HG03558 (cell line): ENCODE results near the gene XCR1.
"Not testable (repeated sequence)": the region's sequence is repeated elsewhere in the genome, so short reads cannot be mapped to it uniquely, and the experiment has no call there.

Experiments used
- ATAC-seq: cut with Tn5 transposase; IDR thresholded peaks from one replicate; pipeline ENCODE4 v1.9.1; 2021; ENCODE audit warnings: moderate number of reproducible peaks; ENCODE audit not compliant: unreplicated experiment; ENCODE audit errors: extremely low read depth

XCR1 gene

DNA sequence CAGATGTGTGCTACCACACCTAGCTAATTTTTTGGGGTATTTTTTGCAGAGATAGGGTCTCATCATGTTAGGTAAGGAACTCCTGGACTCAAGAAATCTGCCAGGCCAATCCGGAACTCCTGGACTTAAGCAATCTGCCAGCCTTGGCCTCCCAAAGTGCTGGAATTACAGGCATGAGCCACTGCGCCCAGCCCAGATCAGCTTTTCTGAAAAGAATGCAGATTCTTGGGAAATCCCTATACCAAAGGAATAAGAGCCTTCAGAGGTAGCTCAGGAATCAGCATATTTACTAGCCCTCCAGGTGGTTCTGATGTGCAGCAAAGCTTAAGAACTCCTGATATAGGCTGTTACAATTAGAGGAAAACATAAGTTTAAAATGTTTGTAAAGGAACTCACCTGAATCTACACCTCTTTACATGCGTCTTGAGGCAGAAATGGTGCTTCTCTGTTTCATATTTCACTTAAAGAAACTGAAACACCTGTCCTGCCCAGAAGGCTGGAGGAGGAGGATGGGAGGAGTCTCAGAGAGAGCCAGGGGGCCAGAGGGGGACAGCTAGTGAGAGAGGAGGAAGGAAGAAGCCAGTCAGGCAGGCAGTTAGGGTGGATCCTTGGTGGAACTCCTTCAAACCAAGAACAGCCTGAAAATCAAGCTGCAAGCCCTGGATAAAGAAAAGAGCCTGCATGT lies at the start of gene XCR1:
XCR1 (minus strand) TSS at position 463 of the 685 bp plus-strand sequence. CDS start 5,536 bp downstream, outside the sequence.
- no peak for ATAC-seq

- no peak for ATAC-seq
Observed at GRCh38 chr3:46076606-46077005, 49.3 kb upstream of the XCR1 start.

DNA sequence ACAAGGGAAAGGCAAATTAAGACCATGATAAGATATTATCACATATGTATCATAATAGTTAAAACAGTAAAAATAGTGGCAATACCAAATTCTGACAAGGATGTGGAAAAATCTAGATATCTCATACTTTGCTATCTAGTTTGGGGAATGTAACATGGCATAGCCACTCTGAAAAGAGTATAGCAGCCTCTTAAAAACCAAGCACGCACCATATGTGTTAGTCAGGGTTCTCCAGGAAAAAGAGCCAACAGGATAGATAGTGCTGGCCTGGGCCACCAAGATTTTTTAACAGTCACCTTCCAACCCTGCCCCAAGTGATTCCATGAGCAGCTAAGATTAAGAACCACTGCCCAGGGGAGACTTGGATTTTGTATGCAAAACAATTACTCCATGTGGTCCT lies 48.5 kb upstream of the XCR1 start:
- ATAC-seq = no peak

DNA sequence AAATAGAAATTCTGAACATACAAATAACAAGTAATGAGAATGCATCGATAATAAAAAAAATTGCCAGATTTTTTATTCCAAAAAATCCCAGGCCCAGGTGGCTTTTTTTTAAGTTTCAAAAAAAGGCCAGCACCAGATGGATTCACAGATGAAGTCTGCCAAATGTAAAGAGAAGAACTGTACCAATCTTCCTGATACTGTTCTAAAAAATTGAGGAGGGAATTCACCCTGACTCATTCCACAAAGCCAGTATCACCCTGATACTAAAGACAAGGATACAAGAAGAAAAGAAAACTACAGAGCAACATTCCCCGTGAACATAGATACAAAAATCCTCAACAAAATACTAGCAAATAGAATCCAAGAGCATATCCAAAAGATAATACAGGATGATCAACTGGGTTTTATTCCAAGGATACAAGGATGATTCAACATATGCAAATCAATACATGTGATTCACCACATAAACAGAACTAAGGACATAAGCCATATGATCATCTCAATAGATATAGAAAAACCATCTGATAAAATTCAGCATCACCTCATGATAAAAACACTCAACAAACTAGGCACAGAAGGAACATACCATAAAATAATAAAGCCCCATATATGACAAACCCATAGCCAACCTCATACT lies 44.1 kb upstream of the XCR1 start:
- no peak for ATAC-seq

DNA sequence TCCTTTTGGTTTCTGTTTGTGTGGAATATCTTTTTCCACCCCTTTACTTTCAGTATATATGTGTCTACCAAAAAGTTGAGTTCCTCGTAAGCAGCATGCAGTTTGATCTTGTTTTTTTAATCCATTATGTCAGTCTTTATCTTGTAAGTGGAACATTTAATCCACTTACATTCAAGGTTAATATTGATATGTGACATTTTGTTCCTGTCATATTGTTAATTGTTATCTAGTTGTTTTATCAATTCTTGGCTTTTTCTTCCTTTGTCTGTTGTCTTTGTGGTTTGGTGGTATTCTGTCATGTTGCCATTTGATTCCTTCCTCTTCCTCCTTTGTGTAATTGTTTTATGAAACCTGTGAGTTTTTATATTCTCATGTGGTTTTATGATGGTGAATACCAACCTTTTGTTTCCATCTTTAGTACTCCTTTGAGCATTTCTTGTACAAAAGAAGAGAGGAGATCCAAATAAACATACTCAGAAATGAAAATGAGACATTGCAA lies 43.4 kb upstream of the XCR1 start:
- ATAC-seq = no peak

- ATAC-seq = no peak
Observed at GRCh38 chr3:46068501-46068900, 41.2 kb upstream of the XCR1 start.

- ATAC-seq = no peak
Observed at GRCh38 chr3:46067401-46067800, 40.1 kb upstream of the XCR1 start.

GRCh38 chr3:46065750-46066256 lies 38.5 kb upstream of the XCR1 start:
- no peak for ATAC-seq

DNA sequence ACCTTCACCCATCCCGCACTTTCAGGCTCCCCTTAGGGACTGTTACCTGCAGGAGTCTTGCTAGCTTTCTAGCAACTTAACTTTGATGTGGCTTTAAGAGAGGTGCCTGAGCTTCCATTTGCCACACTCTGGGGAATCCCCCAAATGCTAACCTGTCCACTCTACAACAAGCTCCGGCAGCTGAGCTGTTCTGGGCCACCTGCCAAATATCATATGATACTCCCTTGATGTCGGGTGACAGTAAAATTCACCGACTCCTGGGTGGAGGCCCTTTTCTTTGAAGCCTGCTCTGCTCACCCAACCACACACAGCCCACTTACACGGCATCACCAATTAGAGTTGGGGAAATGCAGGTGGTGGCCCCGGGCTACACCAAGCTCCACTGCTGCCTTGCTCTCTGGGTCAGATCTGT lies 38.0 kb upstream of the XCR1 start:
- no peak for ATAC-seq

GRCh38 chr3:46062679-46063078 lies 35.4 kb upstream of the XCR1 start:
- no peak for ATAC-seq

GRCh38 chr3:46061887-46062286 lies 34.6 kb upstream of the XCR1 start:
- ATAC-seq = no peak

- no peak for ATAC-seq
Observed at GRCh38 chr3:46061108-46061720, 33.9 kb upstream of the XCR1 start.

GRCh38 chr3:46060551-46060950 lies 33.3 kb upstream of the XCR1 start:
- no peak for ATAC-seq

- no peak for ATAC-seq
Observed at GRCh38 chr3:46059432-46059831, 32.1 kb upstream of the XCR1 start.

GRCh38 chr3:46058981-46059380 lies 31.7 kb upstream of the XCR1 start:
- ATAC-seq = no peak

DNA sequence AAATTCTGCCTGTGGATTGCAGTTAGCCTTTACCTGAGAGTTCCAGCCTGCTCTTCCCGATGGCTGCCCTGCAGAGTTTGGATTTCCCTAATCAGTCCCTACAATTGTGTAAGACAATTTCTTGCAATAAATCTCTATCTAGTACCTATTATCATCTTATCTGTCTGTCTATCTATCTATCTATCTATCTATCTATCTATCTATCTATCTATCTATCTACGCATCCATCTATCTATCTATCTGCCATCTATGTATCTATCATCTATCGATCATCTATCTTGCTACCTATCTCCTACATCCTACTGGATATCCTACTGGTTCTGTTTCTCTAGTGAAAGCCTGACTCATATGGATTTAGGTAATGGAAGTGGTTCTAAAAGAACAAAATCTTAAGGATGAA lies 30.4 kb upstream of the XCR1 start:
- no peak for ATAC-seq

- ATAC-seq = no peak
Observed at GRCh38 chr3:46056686-46057085, 29.4 kb upstream of the XCR1 start.

DNA sequence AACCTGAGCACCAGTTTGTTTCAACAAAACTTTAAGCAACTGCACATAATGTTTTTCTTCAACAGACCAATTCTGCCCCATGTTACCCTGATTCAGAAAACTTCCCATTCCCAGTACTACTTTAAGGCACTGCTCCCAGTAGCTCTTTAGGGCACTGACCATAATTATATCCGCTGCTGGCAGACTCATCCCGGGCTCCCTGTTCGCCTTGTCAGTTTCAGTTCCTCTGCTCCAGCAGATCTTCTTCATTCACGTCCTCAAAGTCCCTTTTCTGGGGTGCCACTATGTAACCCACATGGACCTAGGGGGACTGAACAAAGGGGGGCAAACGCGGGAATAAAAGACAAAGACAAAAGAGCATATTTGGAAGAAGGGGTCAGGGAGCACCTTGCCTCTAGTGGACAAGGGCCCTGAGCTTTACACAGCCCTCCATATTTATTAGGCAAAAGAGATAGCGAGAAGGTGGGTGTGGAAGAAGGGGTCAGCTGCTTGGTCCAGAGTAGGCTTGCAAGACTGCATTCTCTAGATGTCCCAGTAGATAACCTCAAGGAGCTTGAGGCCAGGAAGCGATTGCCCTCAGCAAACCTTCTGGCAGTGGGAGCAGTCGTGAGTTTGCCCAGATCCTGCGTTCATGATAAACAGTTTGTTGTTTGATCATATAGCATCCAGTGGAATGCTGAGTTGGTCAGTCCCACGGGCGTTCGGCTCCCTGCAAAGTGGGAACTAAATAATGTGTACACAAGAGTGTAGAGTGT lies 26.7 kb upstream of the XCR1 start:
- not testable (repeated sequence) for ATAC-seq

- not testable (repeated sequence) for ATAC-seq
Observed at GRCh38 chr3:46053265-46053664, 26.0 kb upstream of the XCR1 start.

DNA sequence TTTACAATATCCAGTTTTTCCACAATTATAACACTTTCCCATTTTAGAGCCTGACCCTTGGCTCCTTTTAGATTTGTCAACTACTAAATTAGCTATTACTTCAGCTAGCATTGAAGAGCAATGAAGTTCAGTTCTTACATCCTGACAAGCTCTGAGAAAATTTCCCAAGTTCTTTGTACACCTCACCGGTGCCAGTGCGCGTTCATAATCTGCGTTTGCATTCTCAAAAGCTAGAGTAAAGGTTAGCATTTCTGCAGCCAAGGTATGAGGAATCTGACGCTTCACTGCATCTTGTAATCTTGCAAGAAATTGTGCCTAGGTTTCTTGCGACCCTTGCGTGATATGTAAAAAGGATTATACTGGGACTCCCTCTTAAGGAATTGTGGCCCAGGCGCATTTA lies 25.2 kb upstream of the XCR1 start:
- no peak for ATAC-seq

GRCh38 chr3:46049093-46049492 lies 21.8 kb upstream of the XCR1 start:
- no peak for ATAC-seq
